ENCODE data around the gene DHX35. TPM values are rescaled to one million over a fixed set of nuclear protein-coding genes. Genes with fewer than 3 reads are reported as not detected.

The DHX35 gene
- total and polyA plus RNA-seq, 2 of the 4 experiments (the other 2 are of a cell fraction), result 9.1 to 13.5 TPM

Small RNA genes within 50 kb of the gene (microRNA-seq; reads per million reads assigned to microRNA genes)
- gene AL023803.1 (ENCODE audit: insufficient read depth, insufficient read length), result not detected

Small RNA genes within 50 kb of the gene (small RNA-seq; reads per million reads assigned to genes)
- 0 to 0.07 (median 0) reads per million in 5 experiments for gene AL023803.1

Other genes with a start within 250 kb of the DHX35 start
- gene SLC32A1, start 237.9 kb upstream of the DHX35 start, total RNA-seq (2012; rRNA removed), result not detected in 2 replicates
- not detected in 2 replicates for gene SLC32A1, start 237.9 kb upstream of the DHX35 start, polyA plus RNA-seq (2012; rRNA removed)
- 5.3 and 6.6 TPM in 2 replicates for gene ACTR5, start 213.9 kb upstream of the DHX35 start, total RNA-seq (2012; rRNA removed)
- gene ACTR5, start 213.9 kb upstream of the DHX35 start, polyA plus RNA-seq (2012; rRNA removed), result 5.9 and 6.2 TPM in 2 replicates
- gene PPP1R16B, start 156.6 kb upstream of the DHX35 start, total RNA-seq (2012; rRNA removed), result not detected in 2 replicates
- not detected in 2 replicates for gene PPP1R16B, start 156.6 kb upstream of the DHX35 start, polyA plus RNA-seq (2012; rRNA removed)
- 20.4 and 23.1 TPM in 2 replicates for gene FAM83D, start 35.9 kb upstream of the DHX35 start, total RNA-seq (2012; rRNA removed)
- 26.4 and 29.6 TPM in 2 replicates for gene FAM83D, start 35.9 kb upstream of the DHX35 start, polyA plus RNA-seq (2012; rRNA removed)

Measured in IMR-90 (cell line).